HG03457 (cell line): ENCODE measurements around the gene ADH4.
"Not testable (repeated sequence)": the region's sequence is repeated elsewhere in the genome, so short reads cannot be mapped to it uniquely, and the experiment has no call there.

Source experiments
- ATAC-seq: cut with Tn5 transposase; IDR thresholded peaks from one replicate; pipeline ENCODE4 v1.9.1; 2021; ENCODE audit warnings: moderate number of reproducible peaks; ENCODE audit not compliant: unreplicated experiment

Gene ADH4

DNA sequence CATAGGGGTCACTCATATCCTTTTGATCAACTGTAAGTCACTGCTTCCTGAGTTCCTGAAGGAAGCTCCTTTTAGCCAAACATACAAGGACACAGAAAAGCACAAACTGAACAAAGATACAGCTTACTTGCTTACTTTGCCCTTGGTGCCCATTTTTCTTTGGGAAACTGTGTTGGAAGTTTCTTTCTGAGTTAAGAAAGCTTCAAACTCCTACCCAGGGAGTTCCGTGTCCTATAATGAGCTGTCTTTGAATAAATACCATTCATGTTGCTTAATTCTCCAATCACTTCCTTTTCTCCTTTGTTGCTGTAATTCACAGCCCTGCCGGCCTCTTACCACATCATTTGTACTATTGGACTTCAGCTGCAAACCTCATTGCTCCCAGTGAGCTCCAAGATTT, at the start of gene ADH4:
Gene ADH4, minus strand, starts transcription at position 228 of the 400 bp plus-strand sequence. Its CDS starts 75 bp downstream, at position 153.
- ATAC-seq, result no peak

DNA sequence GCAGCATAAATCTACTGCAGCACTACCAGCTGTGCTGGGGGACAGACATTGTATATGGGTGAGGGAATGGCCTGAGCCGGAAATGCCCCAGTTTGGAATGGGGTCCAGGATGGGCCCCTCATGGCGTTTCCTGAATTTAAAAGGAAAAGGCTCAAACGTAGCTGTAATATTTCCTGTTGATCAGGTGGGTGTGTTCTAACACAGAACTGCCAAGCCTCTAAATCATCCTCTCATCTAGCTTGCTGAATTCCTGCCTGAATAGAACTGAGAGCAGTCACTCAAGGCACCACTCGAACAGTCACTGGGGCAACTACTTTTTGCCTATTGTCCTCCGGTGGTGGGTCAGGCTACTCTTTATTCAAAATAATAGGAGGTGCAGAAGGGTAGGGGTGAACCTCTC, 46.2 kb upstream of the ADH4 start:
- ATAC-seq, result no peak

DNA sequence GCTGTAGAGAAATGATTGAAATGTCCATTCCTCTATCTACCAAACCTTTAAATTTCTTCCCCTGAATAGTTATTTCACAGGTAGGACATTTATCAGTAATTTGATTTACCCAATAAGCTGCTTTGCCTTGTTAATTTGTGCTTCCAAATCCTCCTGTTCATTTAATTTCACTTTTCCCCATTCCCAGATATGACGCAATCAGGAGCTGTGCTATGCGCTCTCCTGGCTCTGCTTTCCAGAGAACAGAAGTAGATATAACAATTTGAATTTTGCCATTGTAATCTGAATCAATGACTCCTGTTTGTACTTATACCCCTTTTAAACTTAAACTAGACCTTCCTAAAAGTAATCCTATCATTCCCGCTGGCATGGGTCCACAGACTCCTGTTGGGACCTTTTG, 45.8 kb upstream of the ADH4 start:
- not testable (repeated sequence) for ATAC-seq

DNA sequence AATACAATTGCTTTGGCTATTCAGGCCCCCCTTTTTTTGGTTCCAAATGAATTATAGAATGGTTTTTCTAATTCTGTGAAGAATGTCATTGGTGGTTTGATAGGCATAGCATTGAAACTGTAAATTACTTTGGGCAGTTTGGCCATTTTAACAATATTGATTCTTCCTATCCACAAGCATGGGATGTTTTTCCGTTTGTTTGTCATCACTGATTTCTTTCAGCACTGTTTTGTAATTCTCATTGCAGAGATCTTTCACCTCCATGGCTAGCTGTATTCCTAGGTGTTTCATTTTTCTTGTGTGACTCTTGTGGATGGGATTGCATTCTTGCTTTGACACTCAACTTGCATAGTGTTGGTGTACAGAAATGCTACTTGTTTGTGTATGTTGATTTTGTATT, 41.9 kb upstream of the ADH4 start:
- no peak for ATAC-seq

DNA sequence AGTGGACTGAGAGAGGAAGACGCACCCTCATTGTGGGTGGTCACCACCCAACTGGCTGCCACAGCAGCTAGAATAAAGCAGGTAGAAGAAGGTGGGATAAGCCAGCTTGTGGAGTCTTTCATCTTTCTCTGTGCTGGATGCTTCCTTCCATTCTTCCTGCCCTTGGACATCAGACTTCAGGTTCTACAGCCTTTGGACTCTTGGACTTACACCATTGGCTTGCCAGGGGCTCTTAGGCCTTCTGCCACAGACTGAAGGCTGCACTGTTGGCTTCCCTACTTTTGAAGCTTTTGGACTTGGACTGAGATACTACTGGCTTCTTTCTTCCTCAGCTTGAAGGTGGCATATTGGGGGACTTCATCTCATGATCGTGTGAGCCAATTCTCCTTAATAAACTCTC, 41.5 kb upstream of the ADH4 start:
- no peak for ATAC-seq

DNA sequence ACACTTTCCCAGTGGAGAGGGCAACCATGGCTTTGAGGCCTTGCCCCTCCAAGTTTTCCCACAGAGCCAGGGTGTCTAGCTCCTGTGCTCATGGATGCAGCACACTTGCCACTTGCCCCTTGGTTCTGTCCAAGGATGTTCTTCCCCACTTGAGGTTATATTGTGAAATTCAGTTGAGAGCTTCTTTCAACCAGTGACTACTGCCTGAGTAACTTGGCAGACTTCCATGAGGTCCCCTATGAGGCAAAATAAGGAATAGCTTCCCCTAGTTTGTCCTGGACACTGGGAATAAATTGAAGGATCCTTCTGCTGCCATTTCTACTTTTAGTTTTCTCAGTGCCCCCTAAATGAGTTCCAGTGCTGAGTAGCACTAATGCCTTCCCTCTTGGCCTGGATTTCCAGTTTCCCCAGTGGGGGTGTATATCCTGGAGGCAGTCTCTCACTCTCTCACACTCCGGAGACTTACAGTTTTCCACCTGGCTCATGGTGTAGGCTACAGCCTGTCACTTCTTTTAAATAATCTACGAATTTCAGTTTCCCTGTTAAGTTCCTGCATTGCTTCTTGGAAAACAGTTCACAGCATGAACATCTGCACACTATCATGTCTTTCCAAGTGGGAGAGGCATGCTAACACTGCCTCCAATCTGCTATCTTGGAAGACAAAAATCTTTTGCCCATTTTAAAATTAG, 36.4 kb upstream of the ADH4 start:
- ATAC-seq, result no peak

DNA sequence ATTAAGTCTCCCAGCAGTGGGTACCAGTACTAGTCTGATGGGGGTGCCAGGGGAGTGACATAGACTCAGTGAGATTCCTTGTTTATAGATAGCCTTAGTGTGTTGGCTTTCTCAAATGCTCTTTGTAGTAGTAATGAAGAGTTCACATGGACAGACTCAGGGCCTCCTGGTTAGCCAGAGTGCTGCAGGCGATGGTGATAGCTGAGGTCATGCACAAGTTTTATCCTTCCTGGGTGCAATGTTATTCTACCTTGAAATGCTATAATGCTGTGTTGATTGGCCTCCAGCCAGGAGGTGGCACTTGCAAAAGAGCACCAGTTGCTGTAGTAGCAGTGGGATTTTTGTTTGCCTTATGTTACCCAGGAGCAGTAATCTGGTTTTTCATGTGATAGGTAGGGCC, 35.5 kb upstream of the ADH4 start:
- no peak for ATAC-seq

DNA sequence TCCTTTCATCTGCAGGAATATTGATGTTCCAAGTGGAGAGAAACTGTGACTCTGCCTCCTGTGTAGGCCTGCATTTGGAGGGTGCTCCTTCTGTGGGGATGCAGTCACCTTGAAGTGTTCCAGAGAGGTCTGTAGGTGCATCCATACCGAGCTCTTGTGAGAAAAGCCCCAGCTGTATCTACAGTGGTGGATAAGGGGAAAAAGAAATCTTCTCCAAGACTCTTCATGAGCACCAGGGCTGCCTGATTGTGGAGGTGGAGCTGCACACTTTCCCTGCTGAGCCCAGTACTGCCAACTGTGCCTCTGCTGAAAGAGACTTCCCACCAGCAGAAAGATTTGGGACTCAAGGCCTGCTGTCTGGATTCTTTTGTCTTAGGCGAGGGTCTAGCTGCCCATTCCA, 35.1 kb upstream of the ADH4 start:
- ATAC-seq, result no peak

DNA sequence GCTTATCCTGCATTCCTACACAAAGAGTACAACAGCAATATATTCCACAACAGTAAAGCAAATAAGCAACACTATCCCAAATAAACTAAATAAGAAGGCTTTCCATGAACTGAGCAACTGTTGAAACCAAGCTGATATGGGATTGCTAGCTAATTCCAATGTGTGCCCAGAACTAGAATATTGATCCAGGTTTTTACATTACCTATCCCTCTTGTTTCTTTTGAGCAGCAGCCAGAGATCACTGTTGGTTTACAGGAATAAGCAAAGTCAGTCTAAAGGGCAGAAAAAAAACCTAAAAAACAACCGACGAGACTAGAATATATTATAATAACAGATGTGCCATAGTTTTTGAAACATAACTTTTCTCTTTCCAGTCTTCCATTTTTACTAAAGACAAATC, 22.4 kb upstream of the ADH4 start:
- ATAC-seq, result no peak

DNA sequence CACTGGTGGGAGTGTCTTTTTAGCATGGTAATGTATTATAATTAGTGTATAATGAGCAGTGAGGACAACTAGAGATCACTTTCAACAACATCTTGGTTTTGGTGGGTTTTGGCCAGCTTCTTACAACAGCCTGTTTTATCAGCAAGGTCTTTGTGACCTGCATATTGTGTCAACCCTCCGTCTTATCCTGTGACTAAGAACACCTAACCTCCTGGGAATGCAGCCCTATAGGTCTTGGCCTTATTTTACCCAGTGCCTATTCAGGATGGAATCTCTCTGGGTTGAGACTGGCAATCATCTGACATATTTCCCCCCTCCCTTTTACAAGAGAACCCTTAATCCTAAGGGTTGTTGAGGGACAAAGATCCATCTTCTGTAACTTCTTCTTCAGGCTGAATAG, 21.9 kb upstream of the ADH4 start:
- no peak for ATAC-seq

DNA sequence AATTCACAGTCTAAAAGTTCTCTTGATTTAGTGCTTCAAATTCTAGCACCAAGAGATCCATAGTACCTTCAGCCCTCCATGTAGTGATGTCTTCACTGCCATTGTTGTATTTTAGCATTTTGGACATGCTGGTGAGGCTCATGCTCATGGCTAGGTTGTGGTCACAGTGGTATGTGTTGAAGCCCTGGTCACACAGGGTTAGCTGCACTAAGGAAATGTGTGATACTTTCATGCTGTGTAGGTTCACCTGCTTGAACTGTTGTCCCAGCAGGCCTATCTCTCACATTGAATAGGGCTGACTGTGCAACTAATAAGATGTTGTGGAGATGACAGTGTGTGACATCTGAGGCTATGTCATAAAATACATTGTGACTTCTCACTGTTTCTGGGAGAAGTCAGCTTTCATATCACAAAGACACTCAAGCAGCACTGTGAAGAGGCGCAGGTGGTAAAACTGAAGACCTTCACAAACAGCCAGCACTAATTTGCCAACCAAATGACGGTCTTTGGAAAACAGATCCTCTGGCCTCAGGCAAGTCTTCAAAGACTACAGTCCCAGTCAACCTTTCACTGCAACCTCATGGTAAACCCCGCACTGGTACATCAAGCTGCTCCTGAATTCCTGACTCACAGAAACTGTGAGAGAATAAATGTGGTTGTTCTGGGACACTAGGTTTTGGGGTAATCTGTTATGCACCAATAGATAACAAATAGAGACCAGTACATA, 17.4 kb upstream of the ADH4 start:
- no peak for ATAC-seq

DNA sequence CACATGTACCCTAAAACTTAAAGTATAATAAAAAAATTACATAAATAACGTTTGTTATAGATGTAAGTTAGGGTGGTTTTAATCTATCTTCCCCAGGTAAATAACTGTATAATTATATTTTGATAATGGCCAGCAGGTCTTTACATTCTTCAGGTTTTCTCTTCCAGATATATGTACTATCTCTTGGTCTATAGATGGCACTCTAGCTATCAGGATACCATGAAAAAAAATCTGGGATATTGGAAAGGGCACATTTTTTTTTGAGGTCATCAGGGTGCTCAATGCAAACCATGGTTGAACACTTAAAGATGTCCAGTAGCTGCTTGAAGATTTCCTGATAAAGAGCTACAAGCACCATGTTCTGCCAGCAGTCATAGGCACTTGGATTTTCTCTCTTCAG, 15.6 kb upstream of the ADH4 start:
- ATAC-seq, result no peak

DNA sequence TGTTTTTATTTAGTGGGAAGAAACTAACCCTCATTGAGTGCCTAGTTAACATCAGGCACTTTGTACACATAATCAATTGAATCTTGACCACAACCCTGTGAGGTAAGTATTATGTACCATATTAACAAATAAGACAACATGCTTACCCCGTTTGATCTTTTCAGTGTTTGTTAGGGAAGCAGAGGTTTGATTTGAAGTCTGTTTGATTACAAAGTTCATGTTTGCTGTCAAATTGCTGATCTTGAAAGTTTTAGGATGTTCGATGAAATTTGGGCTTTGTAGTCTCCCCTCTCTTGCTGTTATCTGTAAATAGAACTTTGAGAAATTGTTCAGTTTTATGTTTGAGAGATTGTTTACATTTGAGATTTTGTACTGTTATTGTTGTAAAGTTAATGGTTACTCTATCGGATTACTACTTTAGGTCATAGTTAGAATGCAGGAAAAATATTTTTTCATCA, 13.4 kb upstream of the ADH4 start:
- ATAC-seq, result no peak

DNA sequence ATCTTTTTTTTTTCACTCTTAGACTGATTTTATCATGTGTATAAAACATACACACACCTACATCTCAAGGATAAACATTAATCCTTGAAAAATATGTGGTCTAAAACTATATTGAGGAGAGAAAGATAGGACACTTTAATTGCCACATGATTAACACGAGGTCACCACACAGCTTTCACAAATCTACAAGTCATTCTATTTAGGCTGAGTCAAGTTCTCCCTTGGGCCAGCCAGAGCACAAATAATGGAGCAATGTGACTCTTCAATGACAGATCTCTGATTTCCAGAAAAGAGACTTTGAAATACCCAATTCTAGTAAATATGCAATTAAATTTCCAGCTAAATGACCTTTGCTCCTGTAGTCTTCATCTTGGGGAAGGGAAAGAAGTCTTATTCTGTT, 12.9 kb upstream of the ADH4 start:
- ATAC-seq, result no peak

DNA sequence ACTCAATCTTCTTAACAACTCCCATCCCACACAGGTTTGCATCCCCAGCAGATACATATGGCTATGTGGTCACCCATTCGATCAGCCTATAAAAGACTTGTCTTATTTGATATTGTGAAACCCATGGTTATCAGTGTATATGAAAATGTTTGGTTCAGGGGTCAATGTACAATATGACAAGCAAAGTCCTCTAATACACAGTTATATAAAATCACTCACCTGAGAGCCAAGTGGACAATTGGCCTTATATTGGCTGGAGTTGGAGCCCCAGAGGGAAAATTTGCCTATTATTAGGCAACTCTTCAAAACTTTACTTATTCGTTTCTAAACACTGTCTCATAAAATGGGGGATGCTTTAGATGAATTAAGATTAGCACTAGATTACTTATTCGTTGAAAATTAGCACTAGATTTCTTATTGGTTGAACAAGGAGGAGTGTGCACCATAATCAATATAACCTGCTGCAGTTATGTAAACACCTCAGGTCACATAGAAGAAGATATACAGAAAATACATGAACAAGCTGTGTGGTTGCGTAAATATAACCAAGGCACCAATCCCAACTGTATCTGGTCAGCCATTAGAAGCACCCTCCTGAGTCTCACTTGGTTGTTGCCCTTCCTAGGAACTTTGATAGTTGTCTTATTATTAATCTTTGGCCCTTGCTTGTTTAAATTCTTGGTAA, 10.7 kb upstream of the ADH4 start:
- ATAC-seq, result no peak

DNA sequence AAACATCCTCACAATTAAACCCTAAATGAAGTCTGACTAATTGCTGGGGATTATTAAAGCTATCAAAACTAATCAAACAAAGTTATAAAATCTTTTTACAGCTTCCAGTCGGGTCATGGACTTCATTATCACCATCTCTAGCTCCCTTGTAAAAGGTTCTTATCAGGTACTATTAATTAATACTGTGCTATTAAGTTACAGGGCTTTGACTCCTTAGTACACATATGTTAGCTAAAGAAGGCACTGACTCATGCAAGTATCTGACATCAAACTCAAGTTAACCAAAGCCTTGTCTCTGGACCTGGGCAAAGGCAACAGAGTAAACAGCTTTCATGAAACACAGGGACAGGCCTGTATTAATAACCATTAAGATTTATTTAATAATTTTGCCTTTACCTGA, 7.9 kb upstream of the ADH4 start:
- ATAC-seq, result no peak

DNA sequence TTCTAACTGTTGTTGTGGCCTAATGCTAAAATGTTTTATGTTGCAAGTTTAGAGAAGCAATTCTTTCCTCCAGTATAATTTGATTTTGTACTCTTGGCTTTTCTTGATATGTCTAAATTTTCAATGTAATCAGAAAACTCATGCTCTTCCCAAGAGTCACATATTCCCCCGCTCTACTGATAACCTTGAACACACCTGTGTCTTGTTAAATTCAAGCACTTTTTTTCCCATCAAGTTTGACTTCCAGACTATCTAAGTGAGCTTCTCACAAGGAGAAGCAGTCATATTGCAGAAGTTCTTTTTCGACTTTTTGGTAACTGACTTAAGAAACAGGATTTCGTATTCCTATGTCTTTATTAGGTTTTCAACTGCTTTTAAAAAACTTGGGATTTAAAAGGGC, 7.4 kb upstream of the ADH4 start:
- no peak for ATAC-seq

DNA sequence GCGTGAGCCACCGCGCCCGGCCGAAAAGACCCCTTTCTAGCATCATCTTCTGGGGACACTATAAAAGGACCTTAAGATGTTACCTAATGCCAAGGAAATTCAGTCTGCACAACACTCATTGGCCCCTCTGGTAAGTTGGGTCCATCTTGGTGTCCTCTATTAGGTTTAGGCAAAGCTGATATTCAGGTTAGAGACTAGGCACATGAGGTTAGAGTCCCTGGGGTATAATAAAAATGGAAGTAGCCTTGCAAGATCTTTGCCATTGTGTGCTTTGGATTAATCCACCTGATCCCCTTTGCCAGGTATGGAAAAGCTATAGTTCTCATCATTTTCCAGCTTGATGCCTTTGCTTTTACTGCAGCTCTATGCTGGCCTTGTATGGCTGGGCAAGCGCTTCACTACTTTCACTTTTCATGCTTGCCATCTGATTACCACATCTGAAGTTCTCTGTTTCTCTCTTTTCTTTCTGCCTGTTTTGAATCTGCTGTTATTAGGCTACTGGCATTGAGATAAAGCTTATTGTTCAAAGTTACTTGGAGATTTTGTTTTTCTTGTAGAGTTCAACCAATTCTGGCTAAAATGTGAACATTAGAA, 5.4 kb upstream of the ADH4 start:
- no peak for ATAC-seq

DNA sequence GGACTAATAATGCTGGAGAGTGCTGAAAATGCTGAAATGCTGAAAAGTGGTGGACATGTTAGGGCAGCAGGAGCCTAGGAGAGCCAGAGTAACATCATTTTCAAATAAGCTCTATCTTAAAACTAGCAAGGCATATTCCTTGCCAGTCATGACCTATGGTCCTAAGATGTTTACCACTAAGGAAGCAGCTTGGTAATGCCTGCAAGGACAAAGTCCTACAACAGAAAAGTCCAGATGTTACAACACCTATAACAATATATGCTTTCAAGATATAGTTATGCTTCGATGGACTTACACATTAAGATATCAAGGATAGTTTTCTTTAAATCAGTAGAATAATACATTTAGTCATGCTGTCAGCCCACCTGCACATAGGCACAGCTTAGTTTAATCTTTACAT, 4.5 kb upstream of the ADH4 start:
- no peak for ATAC-seq

DNA sequence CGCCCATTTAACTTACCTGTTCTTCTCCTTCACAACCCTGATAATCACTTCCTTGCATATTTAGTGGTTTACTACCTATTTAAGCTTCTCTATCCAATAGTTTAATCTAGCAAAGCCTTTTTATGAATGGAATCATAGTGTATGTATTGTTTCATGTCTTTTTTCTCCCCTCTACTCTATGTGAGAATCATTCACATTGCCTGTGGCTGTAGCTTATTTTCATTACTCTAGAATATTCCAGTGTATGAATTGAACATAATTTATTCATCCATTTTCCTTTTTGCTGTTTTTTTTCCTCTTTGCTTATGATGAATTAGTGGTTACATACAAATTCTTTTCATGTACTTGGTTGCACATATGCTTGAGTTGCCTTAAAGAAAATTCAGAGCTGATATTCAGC, 490 bp upstream of the ADH4 start:
- no peak for ATAC-seq

DNA sequence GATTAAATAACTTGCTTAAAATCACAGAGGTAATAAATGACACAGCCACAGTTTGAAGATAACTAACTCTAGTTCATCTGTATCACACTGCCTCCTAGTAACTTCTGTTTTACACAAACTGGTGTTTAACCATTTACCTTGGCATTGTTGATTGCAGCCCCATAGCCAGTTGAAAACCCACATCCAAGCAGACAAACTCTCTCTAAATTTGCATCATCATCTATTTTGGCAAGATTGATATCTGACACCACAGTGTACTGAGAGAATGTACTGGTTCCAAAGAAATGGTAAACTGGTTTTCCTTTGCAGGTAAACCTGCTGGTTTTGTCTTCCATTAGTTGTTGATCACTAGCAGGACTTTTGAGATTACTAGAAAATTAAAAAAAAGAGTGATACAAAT, 7.8 kb downstream of the ADH4 start:
- no peak for ATAC-seq
